Activated CD8-positive, alpha-beta T cell treated with anti-CD3 and anti-CD28 coated beads for 36 hours (primary cell): ENCODE data around the gene MTCH1. TPM values are rescaled to one million over a fixed set of nuclear protein-coding genes. Genes with fewer than 3 reads are reported as not detected.

Source experiments
- ATAC-seq: fragments of 200-7000 bp; cut with Tn5 transposase; one replicate; pipeline ENCODE4 v1.10.0; 2021; ENCODE audit warnings: mild to moderate bottlenecking, moderate library complexity
- CTCF ChIA-PET: fragments of 350-600 bp; sonication (Branson Sonifier 250); formaldehyde crosslinking; loops from one replicate; lab custom pipeline; 2021; ENCODE audit warnings: antibody characterized with exemption; lab: Charles Lee
- POLR2A ChIA-PET: fragments of 350-600 bp; sonication (Branson Sonifier 250); formaldehyde crosslinking; loops from one replicate; lab custom pipeline; 2021; ENCODE audit warnings: antibody characterized with exemption; lab: Charles Lee
- DNase-seq: peaks from one replicate; pipeline ENCODE4 v3.0.0-alpha.2; 2020
- H3K27ac Mint-ChIP-seq: one replicate; pipeline ENCODE4 v1.8.0; 2021; ENCODE audit warnings: mild to moderate bottlenecking, mixed read lengths
- H3K27me3 Mint-ChIP-seq: one replicate; pipeline ENCODE4 v1.8.0; 2021; ENCODE audit warnings: mixed read lengths
- H3K36me3 Mint-ChIP-seq: one replicate; pipeline ENCODE4 v1.8.0; 2021; ENCODE audit warnings: low read depth, mixed read lengths
- H3K4me1 Mint-ChIP-seq: one replicate; pipeline ENCODE4 v1.8.0; 2021; ENCODE audit warnings: low read depth, mixed read lengths
- H3K4me3 Mint-ChIP-seq: one replicate; pipeline ENCODE4 v1.8.0; 2021; ENCODE audit warnings: mild to moderate bottlenecking, moderate library complexity, mixed read lengths
- H3K9me3 Mint-ChIP-seq: one replicate; pipeline ENCODE4 v1.8.0; 2021; ENCODE audit warnings: mixed read lengths
- CTCF ChIP-seq: fragments of 200-600 bp; IDR thresholded peaks from one replicate; pipeline ENCODE4 v1.8.0; 2022; ENCODE audit warnings: antibody characterized with exemption, mild to moderate bottlenecking
- intact Hi-C: fragments of 100-400 bp; cut with micrococcal nuclease; formaldehyde crosslinking; loops from one replicate; pipeline ENCODE4 v1.10.0; 2022
- total RNA-seq, 2 experiments: library from RNA; stranded (reverse); gene quantifications; one replicate each; pipeline ENCODE4 v1.2.3, GENCODE V29; 2021

Gene MTCH1
- total RNA-seq, 2 experiments from 2014 or later = 96.5 to 100 TPM

DNA sequence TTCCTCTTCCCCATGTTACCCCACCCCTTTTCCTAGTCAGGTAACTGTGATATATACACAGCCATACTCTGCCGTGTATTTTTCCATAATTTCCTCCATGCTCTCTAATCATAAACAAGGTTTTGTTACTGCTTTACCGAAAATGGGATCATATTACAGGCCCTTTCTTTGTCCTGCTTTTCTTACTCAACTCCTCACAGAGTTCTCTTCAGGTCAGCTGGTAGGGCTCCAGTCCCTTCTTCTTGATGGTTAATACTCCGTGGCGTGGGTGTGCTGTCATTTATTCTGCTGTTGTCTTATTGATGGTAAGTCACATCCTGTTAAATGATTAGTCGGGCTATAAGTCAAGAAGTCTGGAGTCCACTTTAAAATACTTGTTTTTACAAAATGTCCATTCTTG is 56.4 kb downstream of the MTCH1 start:
- Mint-ChIP-seq H3K4me1 (peaks cover 10% of the 10 kb centered on the region), H3K27me3 (no peaks in the 10 kb centered on the region), H3K27ac (no peak overlapping the region), H3K9me3 (no peaks in the 10 kb centered on the region), H3K4me3 (no peak overlapping the region), H3K36me3 (peaks cover 3% of the 10 kb centered on the region)
- no peak for ATAC-seq
- no peak for TF ChIP-seq CTCF
- no peak for DNase-seq
- CTCF ChIA-PET = no interaction called here
- POLR2A ChIA-PET = no interaction called here
- intact Hi-C loops = no loop called here

DNA sequence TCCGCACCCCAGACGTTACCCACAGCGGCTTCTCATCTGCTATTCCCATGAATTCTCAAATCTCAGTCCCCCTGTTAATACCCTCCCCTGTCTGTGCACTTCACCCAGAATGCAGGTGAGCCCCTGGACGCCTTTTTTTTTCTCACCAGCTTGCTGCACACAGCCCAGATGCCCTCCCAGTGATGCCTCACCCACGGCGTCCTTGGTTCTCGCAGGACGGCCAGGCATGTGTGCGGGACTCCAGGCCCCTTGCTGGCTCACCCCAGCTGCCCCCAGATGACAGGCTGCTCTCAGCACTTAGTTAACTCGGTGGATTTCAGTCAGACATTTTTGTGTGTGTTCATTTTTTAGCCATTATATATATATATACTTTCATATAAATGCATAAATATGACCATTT is 56.8 kb downstream of the MTCH1 start:
- TF ChIP-seq CTCF = no peak
- peaks cover 3% of the 10 kb centered on the region for H3K36me3 Mint-ChIP-seq
- POLR2A ChIA-PET = no interaction called here
- no peaks in the 10 kb centered on the region for H3K27me3 Mint-ChIP-seq
- ATAC-seq (no peak), DNase-seq (no peak)
- H3K27ac Mint-ChIP-seq = no peak overlapping the region
- CTCF ChIA-PET = no interaction called here
- no peaks in the 10 kb centered on the region for H3K9me3 Mint-ChIP-seq
- H3K4me1 Mint-ChIP-seq = peaks cover 13% of the 10 kb centered on the region
- intact Hi-C loops = no loop called here
- no peak overlapping the region for H3K4me3 Mint-ChIP-seq

GRCh38 chr6:36928547-36928918 is 57.5 kb downstream of the MTCH1 start:
- Mint-ChIP-seq H3K4me1 (peaks cover 15% of the 10 kb centered on the region), H3K27me3 (no peaks in the 10 kb centered on the region), H3K27ac (no peak overlapping the region), H3K36me3 (peaks cover 3% of the 10 kb centered on the region), H3K4me3 (no peak overlapping the region), H3K9me3 (no peaks in the 10 kb centered on the region)
- ChIA-PET POLR2A (no interaction called here), CTCF (no interaction called here)
- DNase-seq (no peak), ATAC-seq (no peak)
- TF ChIP-seq CTCF = no peak
- intact Hi-C loops = no loop called here

- Mint-ChIP-seq H3K27me3 (no peaks in the 10 kb centered on the region), H3K27ac (no peak overlapping the region), H3K36me3 (peaks cover 3% of the 10 kb centered on the region), H3K4me1 (peaks cover 15% of the 10 kb centered on the region), H3K4me3 (no peak overlapping the region), H3K9me3 (no peaks in the 10 kb centered on the region)
- ATAC-seq (no peak), DNase-seq (no peak)
- POLR2A ChIA-PET = interaction anchor here (0.7 to 1.7 kb wide), 2 partner anchors 11 to 22 kb away, joined by 3 to 4 read pairs; no protein-coding TSS in a partner anchor
- no peak for TF ChIP-seq CTCF
- intact Hi-C loops = no loop called here
- CTCF ChIA-PET = no interaction called here
Observed at GRCh38 chr6:36927691-36928546, 58.1 kb downstream of the MTCH1 start.
